GM21381 (cell line): ENCODE results near the gene RAPGEF1.
"Not testable (repeated sequence)": the region's sequence is repeated elsewhere in the genome, so short reads cannot be mapped to it uniquely, and the experiment has no call there.

Experiments used
- ATAC-seq: cut with Tn5 transposase; IDR thresholded peaks from one replicate; pipeline ENCODE4 v1.9.1; 2021; ENCODE audit warnings: mild to moderate bottlenecking, moderate library complexity; ENCODE audit not compliant: unreplicated experiment

Gene RAPGEF1

GRCh38 chr9:131739959-131740648 is at the start of gene RAPGEF1:
TSS of gene RAPGEF1 (minus strand) at chr9:131740076. CDS start at chr9:131739830, 246 bp downstream.
- ATAC-seq, result peak; percentile 53

DNA sequence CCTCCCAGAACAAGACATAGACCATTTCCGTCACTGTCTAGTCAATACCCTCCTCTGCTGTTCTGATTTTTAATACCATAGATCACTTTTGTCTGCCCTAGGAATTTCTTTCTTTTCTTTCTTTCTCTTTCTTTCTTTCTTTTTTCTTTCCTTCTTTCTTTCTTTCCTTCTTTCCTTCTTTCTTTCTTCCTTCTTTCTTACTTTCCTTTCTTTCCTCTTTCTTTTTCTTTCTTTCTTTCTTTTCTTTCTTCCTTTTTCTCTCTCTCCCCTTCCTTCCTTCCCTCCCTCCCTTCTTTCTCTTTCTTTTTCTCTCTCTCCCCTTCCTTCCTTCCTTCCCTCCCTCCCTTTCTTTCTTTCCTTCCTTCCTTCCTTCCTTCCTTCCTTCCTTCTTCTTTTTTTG is 49.0 kb upstream of the RAPGEF1 start:
- no peak for ATAC-seq

DNA sequence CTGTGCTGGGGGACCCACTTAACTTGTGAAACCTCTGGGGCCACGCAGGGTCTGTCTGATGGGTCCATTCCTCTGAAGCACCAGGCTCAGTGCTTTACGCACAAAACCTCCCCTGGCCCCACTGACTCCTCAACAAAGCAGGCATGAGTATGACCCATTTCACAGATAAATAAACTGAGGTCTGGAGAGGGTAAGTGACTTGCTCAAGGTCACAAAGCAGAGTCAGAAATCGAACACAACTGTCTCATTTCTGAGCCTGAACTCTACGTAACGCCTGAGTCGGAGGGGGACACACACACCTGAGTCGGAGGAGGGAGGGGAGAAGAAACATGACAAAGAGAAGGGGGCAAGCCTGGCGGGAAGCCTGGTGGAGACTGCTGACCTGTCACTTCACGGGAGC is 48.0 kb upstream of the RAPGEF1 start:
- no peak for ATAC-seq

- no peak for ATAC-seq
Measured at GRCh38 chr9:131784748-131785501, 45.0 kb upstream of the RAPGEF1 start.

- no peak for ATAC-seq
Measured at GRCh38 chr9:131781069-131781468, 41.2 kb upstream of the RAPGEF1 start.

- no peak for ATAC-seq
Measured at GRCh38 chr9:131776473-131776872, 36.6 kb upstream of the RAPGEF1 start.

- no peak for ATAC-seq
Measured at GRCh38 chr9:131776036-131776435, 36.2 kb upstream of the RAPGEF1 start.

GRCh38 chr9:131774636-131775035 is 34.8 kb upstream of the RAPGEF1 start:
- ATAC-seq, result no peak

GRCh38 chr9:131773911-131774379 is 34.1 kb upstream of the RAPGEF1 start:
- ATAC-seq, result no peak

GRCh38 chr9:131772940-131773339 is 33.1 kb upstream of the RAPGEF1 start:
- ATAC-seq, result no peak

DNA sequence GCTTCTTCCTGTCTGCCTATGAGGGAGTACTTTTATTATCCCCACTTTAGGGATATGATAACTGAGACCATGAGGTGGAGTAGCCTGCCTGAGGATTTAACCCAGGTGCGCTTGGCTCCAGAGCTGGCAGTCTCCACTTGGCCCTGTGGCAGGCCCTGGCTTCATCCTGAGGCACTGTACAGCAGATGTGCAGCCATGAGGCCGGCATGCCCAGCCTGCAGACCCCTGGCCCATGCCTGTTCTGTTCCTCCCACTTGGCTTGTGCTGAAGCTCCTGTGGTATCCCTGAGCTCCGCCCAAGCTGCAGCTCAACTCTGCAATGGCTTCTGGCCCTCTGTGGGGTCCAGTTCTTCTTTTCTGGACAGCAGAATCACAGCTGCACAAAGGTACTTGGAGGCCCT is 31.8 kb upstream of the RAPGEF1 start:
- no peak for ATAC-seq

DNA sequence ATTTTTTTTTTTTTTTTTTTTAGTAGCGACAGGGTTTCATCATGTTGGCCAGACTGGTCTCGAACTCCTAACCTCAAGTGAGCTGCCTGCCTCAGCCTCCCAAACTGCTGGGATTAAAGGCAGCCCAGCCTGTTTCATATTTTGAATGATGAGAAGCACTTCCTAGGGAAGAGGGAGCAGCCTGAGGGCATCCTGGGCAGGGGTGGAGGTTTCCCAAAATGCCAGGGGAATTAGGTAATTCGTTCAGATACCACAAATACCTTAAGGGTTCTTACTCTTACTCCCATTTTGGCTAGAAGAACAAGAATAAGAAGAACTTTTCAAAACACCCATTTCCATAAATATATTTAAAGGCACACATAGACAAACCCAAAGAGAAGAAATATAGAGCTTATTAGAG is 29.5 kb upstream of the RAPGEF1 start:
- ATAC-seq, result no peak

- no peak for ATAC-seq
Measured at GRCh38 chr9:131764568-131764967, 24.7 kb upstream of the RAPGEF1 start.

DNA sequence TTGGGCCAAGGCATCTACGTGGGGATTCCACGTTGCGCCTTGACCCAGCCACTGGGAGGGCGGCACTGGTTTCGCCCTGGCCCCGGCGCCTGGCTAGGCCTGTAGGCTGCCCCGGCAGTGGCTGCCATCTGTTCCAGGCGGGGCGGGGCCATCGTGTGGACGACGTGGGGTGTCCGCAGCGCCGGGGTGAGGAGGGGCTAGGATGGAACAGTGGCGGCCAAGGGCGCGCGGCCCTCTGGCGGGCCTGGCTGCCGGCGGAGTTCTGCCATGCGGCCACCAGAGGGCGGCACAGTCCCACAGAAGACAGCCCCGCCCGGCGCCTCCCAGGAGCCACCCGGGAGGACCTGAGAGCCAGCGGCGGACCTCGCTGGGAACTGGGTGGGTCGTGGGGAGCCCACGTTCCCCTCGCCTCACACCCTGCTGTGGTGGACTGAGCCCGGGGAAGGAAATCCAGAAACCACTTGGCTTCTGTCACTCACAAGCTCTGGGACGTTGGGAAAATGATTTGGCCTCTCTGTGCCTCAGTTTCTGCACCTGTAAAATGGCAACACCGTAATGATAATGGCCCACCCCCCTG is 22.6 kb upstream of the RAPGEF1 start:
- ATAC-seq, result no peak

DNA sequence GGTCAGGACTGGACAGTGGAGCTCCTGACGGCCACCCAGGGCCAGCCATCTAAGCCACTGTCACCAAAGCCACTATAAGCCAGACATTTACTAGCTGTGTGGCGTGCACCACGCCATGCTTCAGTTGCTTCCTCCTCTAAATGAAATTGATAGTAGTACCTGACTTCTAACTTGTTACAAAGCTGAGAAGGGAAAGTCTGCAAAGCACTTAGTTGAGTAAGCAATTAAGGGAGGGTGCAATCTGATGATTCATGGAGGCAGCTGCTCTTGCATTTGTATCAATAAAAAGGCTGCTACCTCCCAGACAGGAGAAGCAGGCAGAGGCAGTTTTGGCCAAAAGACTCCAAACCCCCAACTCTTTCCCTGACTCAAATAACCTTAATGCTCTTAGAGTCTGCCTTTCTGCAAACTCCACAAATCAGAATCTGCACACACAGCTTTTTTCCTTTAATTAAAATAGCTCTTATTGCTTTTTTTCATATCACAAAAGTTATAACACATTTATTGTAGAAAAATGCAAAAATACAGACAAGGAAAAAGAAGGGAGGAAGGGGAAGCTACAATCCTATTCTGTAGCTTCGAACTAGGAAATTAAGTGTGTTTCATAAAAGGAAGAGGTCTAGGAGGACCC is 19.3 kb upstream of the RAPGEF1 start:
- no peak for ATAC-seq

GRCh38 chr9:131757549-131757948 is 17.7 kb upstream of the RAPGEF1 start:
- no peak for ATAC-seq

GRCh38 chr9:131755541-131756198 is 15.8 kb upstream of the RAPGEF1 start:
- ATAC-seq, result no peak

DNA sequence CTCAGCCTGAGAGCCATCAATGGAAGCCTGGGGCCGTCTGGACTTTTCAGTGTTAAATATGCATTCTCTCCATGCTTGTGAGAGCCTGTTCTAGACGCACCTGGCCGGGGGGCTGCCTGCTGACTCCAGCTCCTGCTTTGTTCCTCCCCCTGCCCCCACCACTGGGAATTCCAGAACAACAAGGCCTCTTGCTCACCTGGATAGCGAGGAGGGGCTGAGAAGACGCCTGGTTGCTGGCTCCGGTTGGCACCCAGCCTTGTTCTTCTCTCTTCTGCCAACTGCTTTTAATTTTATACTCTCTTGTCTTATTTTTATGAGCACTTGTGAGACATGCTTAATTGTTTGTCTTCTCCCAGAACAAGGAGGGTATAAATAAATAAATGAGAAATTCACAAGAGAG is 15.0 kb upstream of the RAPGEF1 start:
- no peak for ATAC-seq

GRCh38 chr9:131753751-131754150 is 13.9 kb upstream of the RAPGEF1 start:
- ATAC-seq, result not testable (repeated sequence)

DNA sequence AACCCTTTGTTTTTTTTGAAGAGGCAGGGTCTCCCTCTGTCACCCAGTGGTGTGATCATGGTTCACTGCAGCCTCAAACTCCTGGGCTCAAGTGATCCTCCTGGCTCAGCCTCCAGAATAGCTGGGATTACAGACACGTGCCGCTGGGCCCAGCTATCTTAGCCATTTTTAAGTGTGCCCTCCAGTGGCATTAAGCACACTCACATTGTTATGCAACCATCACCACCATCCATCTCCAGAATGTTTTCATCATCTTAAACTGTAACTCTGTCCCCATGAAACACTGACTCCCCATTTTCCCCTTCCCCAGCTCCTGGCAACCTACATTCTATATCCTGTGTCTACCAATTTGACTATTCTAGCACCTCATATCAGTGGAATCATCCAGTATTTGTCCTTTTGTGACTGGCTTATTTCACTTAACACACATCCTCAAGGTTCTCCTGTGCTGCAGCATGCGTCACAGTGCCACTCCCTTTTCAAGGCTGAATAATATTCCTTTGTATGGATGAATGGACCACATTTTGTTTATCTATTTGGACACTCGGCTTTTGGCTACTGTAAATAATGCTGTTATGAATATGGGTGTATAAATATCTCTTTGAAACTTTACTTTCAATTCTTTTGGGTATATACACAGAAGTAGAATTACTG is 12.5 kb upstream of the RAPGEF1 start:
- no peak for ATAC-seq
